Peyer's patch (tissue), 4 donors: ENCODE data around the gene OGDHL. TPM values are rescaled to one million over a fixed set of nuclear protein-coding genes. Genes with fewer than 3 reads are reported as not detected.
A peak's percentile ranks its signal among the peaks of the same experiment; 100 is the strongest.

Experiments
- DNase-seq, 3 donors: peaks; one replicate each; pipeline ENCODE4 v3.0.0-alpha.2; 2017 to 2019
- H3K27ac ChIP-seq, 4 donors: fragments of 200-600 bp; sonication (generic); one replicate each; pipeline ENCODE4 v1.5.1; 2016 to 2019
- H3K27me3 ChIP-seq, 2 donors: fragments of 200-600 bp; sonication (generic); one replicate each; pipeline ENCODE4 v1.5.1; 2019
- H3K36me3 ChIP-seq, 3 donors: fragments of 200-600 bp; sonication (generic); one replicate each; pipeline ENCODE4 v1.5.1; 2016 to 2019
- H3K4me1 ChIP-seq, 4 donors: fragments of 200-600 bp; sonication (generic); one replicate each; pipeline ENCODE4 v1.5.1; 2016 to 2019
- H3K4me3 ChIP-seq, 4 donors: fragments of 200-600 bp; sonication (generic); 1 replicate in 3 of 4; 2 replicates in 1 of 4; pipeline ENCODE4 v1.5.1; 2016 to 2019; ENCODE audit warnings: mild to moderate bottlenecking in 1 of 4
- H3K9me3 ChIP-seq, 4 donors: fragments of 200-600 bp; sonication (generic); one replicate each; pipeline ENCODE4 v1.5.1; 2016 to 2019; ENCODE audit warnings: mild to moderate bottlenecking in 1 of 4
- POLR2A ChIP-seq, 2 donors: fragments of 450-650 bp; IDR thresholded peaks; one replicate each; pipeline ENCODE4 v1.5.1; 2017; ENCODE audit warnings: antibody characterized with exemption in 2 of 2, mild to moderate bottlenecking in 2 of 2, moderate library complexity in 2 of 2
- total RNA-seq, 4 donors: library from RNA; depleted of rRNA; stranded (reverse); fragments of >200 nt; gene quantifications; one replicate each; pipeline ENCODE4 v1.1.0, GENCODE V29; 2016
- TF ChIP-seq, protein P1 (sequence below), 6 experiments: fragments of 450-650 bp in 4 of 6; fragments of 200-600 bp in 2 of 6; sonication (generic) in 1 of 6; IDR thresholded peaks; one replicate each; pipeline ENCODE4 v1.5.1; 2017 to 2019; ENCODE audit warnings: antibody characterized with exemption in 6 of 6, mild to moderate bottlenecking in 3 of 6, moderate library complexity in 1 of 6

OGDHL gene
- total RNA-seq, 4 donors from 2014 or later, result 1.7 to 4.3 (median 3.0) TPM

DNA sequence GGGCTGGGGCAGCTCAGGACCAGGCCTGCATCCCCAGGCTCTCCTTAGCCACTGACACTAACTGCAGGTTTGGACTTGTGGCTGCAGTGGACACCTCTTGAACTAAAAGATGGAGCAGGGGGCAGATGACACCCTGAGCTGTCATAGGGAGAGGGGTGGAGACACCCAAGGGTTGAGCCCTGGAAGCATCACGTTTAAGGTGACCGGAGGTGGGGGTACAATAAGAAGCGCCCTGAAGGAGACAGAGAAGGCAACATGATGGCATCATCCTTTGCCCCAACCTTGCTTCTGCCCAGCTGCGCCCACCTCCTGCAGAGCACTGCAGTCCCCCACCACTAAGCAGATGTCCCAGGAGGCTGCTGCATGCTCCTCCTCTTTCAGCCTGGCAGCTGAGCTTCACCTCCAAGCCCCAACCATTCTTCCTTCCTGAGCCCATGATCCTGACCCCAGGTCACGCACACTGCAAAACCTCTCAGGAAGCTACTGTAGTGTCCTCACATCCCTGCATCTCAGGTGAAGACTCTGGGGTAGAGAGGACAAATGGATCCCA lies 25.5 kb downstream of the OGDHL start:
- H3K4me3 ChIP-seq, result no peak overlapping the region
- no peak for DNase-seq
- H3K4me1 ChIP-seq, result no peaks in the 10 kb centered on the region
- no peak overlapping the region for H3K27ac ChIP-seq
- no peaks in the 10 kb centered on the region for H3K36me3 ChIP-seq
- no peak for TF ChIP-seq POLR2A (IDR thresholded peaks at IDR 0.05)
- TF ChIP-seq, protein P1, sequence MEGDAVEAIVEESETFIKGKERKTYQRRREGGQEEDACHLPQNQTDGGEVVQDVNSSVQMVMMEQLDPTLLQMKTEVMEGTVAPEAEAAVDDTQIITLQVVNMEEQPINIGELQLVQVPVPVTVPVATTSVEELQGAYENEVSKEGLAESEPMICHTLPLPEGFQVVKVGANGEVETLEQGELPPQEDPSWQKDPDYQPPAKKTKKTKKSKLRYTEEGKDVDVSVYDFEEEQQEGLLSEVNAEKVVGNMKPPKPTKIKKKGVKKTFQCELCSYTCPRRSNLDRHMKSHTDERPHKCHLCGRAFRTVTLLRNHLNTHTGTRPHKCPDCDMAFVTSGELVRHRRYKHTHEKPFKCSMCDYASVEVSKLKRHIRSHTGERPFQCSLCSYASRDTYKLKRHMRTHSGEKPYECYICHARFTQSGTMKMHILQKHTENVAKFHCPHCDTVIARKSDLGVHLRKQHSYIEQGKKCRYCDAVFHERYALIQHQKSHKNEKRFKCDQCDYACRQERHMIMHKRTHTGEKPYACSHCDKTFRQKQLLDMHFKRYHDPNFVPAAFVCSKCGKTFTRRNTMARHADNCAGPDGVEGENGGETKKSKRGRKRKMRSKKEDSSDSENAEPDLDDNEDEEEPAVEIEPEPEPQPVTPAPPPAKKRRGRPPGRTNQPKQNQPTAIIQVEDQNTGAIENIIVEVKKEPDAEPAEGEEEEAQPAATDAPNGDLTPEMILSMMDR (IDR thresholded peaks at IDR 0.05), result no peak
- no peaks in the 10 kb centered on the region for H3K27me3 ChIP-seq
- no peaks in the 10 kb centered on the region for H3K9me3 ChIP-seq

- DNase-seq, result peak in 1 of 3 donors; percentile 40
- no peak for TF ChIP-seq POLR2A (IDR thresholded peaks at IDR 0.05)
- TF ChIP-seq, protein P1 (IDR thresholded peaks at IDR 0.05), result no peak
- Histone ChIP-seq H3K9me3 (no peaks in the 10 kb centered on the region), H3K4me3 (no peak overlapping the region), H3K4me1 (no peaks in the 10 kb centered on the region), H3K27me3 (no peaks in the 10 kb centered on the region), H3K36me3 (no peaks in the 10 kb centered on the region), H3K27ac (no peak overlapping the region)
These were observed 26.1 kb downstream of the OGDHL start for GRCh38 chr10:49735848-49736563.

GRCh38 chr10:49735161-49735560 lies 27.0 kb downstream of the OGDHL start:
- no peak for TF ChIP-seq POLR2A (IDR thresholded peaks at IDR 0.05)
- TF ChIP-seq, protein P1 (IDR thresholded peaks at IDR 0.05), result no peak
- Histone ChIP-seq H3K27me3 (no peaks in the 10 kb centered on the region), H3K27ac (no peak overlapping the region), H3K9me3 (no peaks in the 10 kb centered on the region), H3K36me3 (no peaks in the 10 kb centered on the region), H3K4me1 (no peaks in the 10 kb centered on the region), H3K4me3 (no peak overlapping the region)
- DNase-seq, result no peak

DNA sequence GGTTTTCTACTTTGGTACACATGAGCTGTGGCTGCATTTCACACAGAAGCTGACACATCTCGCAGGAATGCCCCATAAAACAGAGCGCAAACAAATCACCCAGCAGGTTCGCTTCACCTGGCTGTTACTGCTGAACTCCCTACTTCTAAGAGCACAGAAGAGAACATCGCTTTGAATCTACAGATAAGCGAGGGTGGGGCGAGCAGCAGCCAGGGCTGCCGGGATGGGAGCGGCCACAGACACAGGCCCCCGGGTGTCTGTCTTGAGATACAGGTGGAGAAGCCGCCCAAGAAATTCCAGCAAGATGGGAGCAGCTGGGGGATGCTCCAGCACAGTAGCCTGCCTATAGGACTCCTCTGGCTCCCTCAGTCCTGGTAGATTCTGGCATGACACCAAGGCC lies 27.4 kb downstream of the OGDHL start:
- no peaks in the 10 kb centered on the region for H3K36me3 ChIP-seq
- H3K27ac ChIP-seq, result no peak overlapping the region
- H3K9me3 ChIP-seq, result no peaks in the 10 kb centered on the region
- H3K4me3 ChIP-seq, result no peak overlapping the region
- DNase-seq, result peak in 1 of 3 donors; percentile 50
- no peaks in the 10 kb centered on the region for H3K27me3 ChIP-seq
- TF ChIP-seq, protein P1 (IDR thresholded peaks at IDR 0.05), result no peak
- no peak for TF ChIP-seq POLR2A (IDR thresholded peaks at IDR 0.05)
- H3K4me1 ChIP-seq, result no peaks in the 10 kb centered on the region

- Histone ChIP-seq H3K27ac (no peak overlapping the region), H3K9me3 (no peaks in the 10 kb centered on the region), H3K4me3 (no peak overlapping the region), H3K36me3 (no peaks in the 10 kb centered on the region), H3K4me1 (no peaks in the 10 kb centered on the region), H3K27me3 (no peaks in the 10 kb centered on the region)
- no peak for DNase-seq
- TF ChIP-seq, protein P1 (IDR thresholded peaks at IDR 0.05), result no peak
- TF ChIP-seq POLR2A (IDR thresholded peaks at IDR 0.05), result no peak
These were observed 28.3 kb downstream of the OGDHL start for GRCh38 chr10:49733866-49734265.
